Left forelimb (tissue), 1 donor: Measurements from ENCODE around the gene TADA2A.
"Not testable (repeated sequence)": the region's sequence is repeated elsewhere in the genome, so short reads cannot be mapped to it uniquely, and the experiment has no call there.

Experiments used
- DNase-seq: peaks from one replicate; pipeline ENCODE4 v3.0.0-alpha.2; 2018; ENCODE audit warnings: low spot score

TADA2A gene

GRCh38 chr17:37493249-37494027, 86.8 kb downstream of the TADA2A start:
- no peak for DNase-seq

- DNase-seq: no peak
Observed at GRCh38 chr17:37494401-37494831, 87.7 kb downstream of the TADA2A start.

- no peak for DNase-seq
Observed at GRCh38 chr17:37494971-37495370, 88.3 kb downstream of the TADA2A start.

- no peak for DNase-seq
Observed at GRCh38 chr17:37500378-37500777, 93.7 kb downstream of the TADA2A start.

GRCh38 chr17:37502009-37502936, 95.6 kb downstream of the TADA2A start:
- DNase-seq: no peak

- DNase-seq: no peak
Observed at GRCh38 chr17:37503148-37503547, 96.5 kb downstream of the TADA2A start.

- DNase-seq: no peak
Observed at GRCh38 chr17:37505333-37505732, 98.6 kb downstream of the TADA2A start.

GRCh38 chr17:37506678-37507077, 100.0 kb downstream of the TADA2A start:
- DNase-seq: no peak

GRCh38 chr17:37507111-37507510, 100.4 kb downstream of the TADA2A start:
- no peak for DNase-seq

- no peak for DNase-seq
Observed at GRCh38 chr17:37510056-37510455, 103.4 kb downstream of the TADA2A start.

GRCh38 chr17:37511642-37512041, 105.0 kb downstream of the TADA2A start:
- DNase-seq: not testable (repeated sequence)

- no peak for DNase-seq
Observed at GRCh38 chr17:37512442-37513068, 105.9 kb downstream of the TADA2A start.

GRCh38 chr17:37513711-37514110, 107.0 kb downstream of the TADA2A start:
- DNase-seq: no peak

GRCh38 chr17:37516127-37516571, 109.5 kb downstream of the TADA2A start:
- no peak for DNase-seq

- DNase-seq: no peak
Observed at GRCh38 chr17:37517881-37518280, 111.2 kb downstream of the TADA2A start.

- DNase-seq: no peak
Observed at GRCh38 chr17:37518826-37519225, 112.1 kb downstream of the TADA2A start.

- DNase-seq: no peak
Observed at GRCh38 chr17:37519251-37519985, 112.7 kb downstream of the TADA2A start.

- DNase-seq: no peak
Observed at GRCh38 chr17:37520174-37520573, 113.5 kb downstream of the TADA2A start.

GRCh38 chr17:37521821-37522220, 115.1 kb downstream of the TADA2A start:
- no peak for DNase-seq

GRCh38 chr17:37523715-37524219, 117.1 kb downstream of the TADA2A start:
- no peak for DNase-seq

- DNase-seq: no peak
Observed at GRCh38 chr17:37527249-37527851, 120.7 kb downstream of the TADA2A start.
